Nephron (organoid): ENCODE data around the gene EIF3L.

Source experiments
- H3K27ac Mint-ChIP-seq, 3 experiments: 2 replicates each; pipeline ENCODE4 v1.8.0; 2020; ENCODE audit warnings: mixed read lengths in 3 of 3, mild to moderate bottlenecking in 2 of 3, moderate library complexity in 1 of 3
- H3K27me3 Mint-ChIP-seq: 2 replicates; pipeline ENCODE4 v1.8.0; 2021; ENCODE audit warnings: low read depth, mild to moderate bottlenecking, moderate library complexity, mixed read lengths
- H3K36me3 Mint-ChIP-seq: 2 replicates; pipeline ENCODE4 v1.8.0; 2020; ENCODE audit warnings: low read depth, mixed read lengths
- H3K4me1 Mint-ChIP-seq: 2 replicates; pipeline ENCODE4 v1.8.0; 2020; ENCODE audit warnings: mixed read lengths
- H3K4me3 Mint-ChIP-seq, 3 experiments: 2 replicates each; pipeline ENCODE4 v1.8.0; 2020; ENCODE audit warnings: mild to moderate bottlenecking in 3 of 3, mixed read lengths in 3 of 3, moderate library complexity in 2 of 3
- H3K9me3 Mint-ChIP-seq: 2 replicates; pipeline ENCODE4 v1.8.0; 2020; ENCODE audit warnings: mixed read lengths
- CTCF ChIP-seq, 3 experiments: fragments of 200-600 bp; sonication (generic); IDR thresholded peaks; one replicate each; pipeline ENCODE4 v1.5.0; 2021; ENCODE audit warnings: antibody characterized with exemption in 3 of 3; ENCODE audit not compliant: unreplicated experiment in 3 of 3

Gene EIF3L

DNA sequence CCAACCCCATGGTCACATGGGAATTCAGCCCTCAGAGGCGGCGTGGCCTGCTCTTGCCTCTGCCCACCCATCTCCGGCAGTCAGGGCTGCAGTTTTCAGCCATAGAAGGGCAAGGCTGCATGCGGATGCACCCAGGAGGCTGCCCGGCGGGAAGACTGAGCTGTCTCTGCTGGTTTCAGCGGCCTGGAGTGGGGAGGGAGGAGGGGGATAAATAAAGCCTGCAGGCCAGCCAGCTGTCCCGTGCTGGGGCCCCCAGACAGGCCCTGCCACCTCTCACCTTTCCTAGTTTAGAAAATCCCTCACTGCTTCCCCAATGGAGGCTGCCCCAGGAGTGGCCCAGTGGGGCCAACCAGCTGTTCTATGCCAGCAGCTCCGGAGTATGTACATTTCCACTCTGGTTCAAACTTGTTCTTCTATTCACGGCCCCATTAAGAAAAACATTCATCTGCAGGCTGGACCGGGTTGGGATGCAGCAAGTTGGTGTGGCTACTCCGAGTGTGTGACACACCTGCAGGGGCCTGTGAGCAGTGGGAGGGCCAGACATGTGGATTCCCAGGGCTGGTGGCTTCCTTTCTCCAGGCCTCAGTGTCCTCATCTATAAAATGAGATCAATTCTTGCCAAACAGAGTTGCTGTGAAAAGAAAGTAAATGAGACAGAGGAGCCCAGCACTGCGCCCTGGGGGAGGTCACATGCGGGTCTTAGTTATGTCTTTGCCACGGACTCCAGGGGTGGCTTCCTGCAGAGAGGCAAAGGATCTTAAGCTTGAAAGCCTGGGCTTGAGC, 61.9 kb downstream of the EIF3L start:
- peaks cover 7% of the 10 kb centered on the region for H3K36me3 Mint-ChIP-seq
- H3K9me3 Mint-ChIP-seq: no peaks in the 10 kb centered on the region
- H3K4me3 Mint-ChIP-seq: peak overlapping the region; percentile 31 to 71 (median 52)
- H3K27ac Mint-ChIP-seq: peak overlapping the region; percentile 37 to 91 (median 64)
- peaks cover 3% of the 10 kb centered on the region for H3K27me3 Mint-ChIP-seq
- TF ChIP-seq CTCF (IDR thresholded peaks at IDR 0.05; ENCODE audit: unreplicated experiment in 3 of 3): no peak
- peaks cover 48% of the 10 kb centered on the region for H3K4me1 Mint-ChIP-seq

GRCh38 chr22:37911697-37912096, 62.5 kb downstream of the EIF3L start:
- Mint-ChIP-seq H3K9me3 (no peaks in the 10 kb centered on the region), H3K27ac (peak overlapping the region; percentile 37 to 91 (median 55)), H3K27me3 (peaks cover 3% of the 10 kb centered on the region), H3K4me1 (peaks cover 48% of the 10 kb centered on the region), H3K36me3 (peaks cover 12% of the 10 kb centered on the region), H3K4me3 (peak overlapping the region in 1 of 3 experiments; percentile 37)
- no peak for TF ChIP-seq CTCF (IDR thresholded peaks at IDR 0.05; ENCODE audit: unreplicated experiment in 3 of 3)

DNA sequence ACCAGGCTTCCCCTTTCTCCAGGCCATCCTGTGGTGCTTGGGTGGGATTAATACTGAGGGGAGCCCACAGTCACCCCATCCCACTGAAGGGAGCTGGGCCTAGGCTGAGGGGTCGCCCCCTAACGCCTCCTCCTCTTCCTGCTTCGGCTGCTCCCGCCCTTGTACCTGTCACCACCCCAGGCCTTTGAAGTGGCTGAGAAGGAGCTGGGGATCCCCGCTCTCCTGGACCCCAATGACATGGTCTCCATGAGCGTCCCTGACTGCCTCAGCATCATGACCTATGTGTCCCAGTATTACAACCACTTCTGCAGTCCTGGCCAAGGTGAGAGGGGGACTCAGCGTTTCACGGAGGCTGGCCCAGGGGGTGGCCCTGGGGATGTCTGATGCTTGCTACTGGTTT, 63.0 kb downstream of the EIF3L start:
- Mint-ChIP-seq H3K27ac (peak overlapping the region in 1 of 3 experiments; percentile 41), H3K4me1 (peaks cover 46% of the 10 kb centered on the region), H3K9me3 (no peaks in the 10 kb centered on the region), H3K27me3 (peaks cover 3% of the 10 kb centered on the region), H3K4me3 (peak overlapping the region in 1 of 3 experiments; percentile 36), H3K36me3 (peaks cover 12% of the 10 kb centered on the region)
- TF ChIP-seq CTCF (IDR thresholded peaks at IDR 0.05; ENCODE audit: unreplicated experiment in 3 of 3): no peak

GRCh38 chr22:37913233-37913721, 64.1 kb downstream of the EIF3L start:
- Mint-ChIP-seq H3K4me3 (no peak overlapping the region), H3K36me3 (peaks cover 13% of the 10 kb centered on the region), H3K9me3 (no peaks in the 10 kb centered on the region), H3K27ac (no peak overlapping the region), H3K4me1 (peaks cover 37% of the 10 kb centered on the region), H3K27me3 (peaks cover 3% of the 10 kb centered on the region)
- TF ChIP-seq CTCF (IDR thresholded peaks at IDR 0.05; ENCODE audit: unreplicated experiment in 3 of 3): no peak

DNA sequence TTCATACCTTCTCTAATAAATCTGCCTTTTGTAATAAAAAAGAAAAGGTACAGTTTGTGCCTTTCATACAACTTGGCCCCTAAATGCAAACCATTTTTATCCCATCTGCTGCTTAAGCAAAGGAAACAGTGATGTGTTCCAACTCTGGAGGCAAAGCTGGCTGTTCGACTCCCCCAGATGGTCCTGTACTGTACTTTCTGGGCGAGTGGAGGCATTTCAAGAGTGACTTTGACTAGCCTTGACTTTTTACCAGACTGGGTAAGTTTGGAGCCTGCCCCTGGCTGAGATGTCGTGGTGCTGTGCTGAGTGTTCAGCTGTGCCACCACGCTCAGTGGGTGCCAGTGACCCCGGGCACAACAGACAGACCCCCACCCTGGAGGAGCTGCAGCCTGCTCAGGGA, 67.1 kb downstream of the EIF3L start:
- H3K27ac Mint-ChIP-seq: no peak overlapping the region

More for the DNA sequence above, 67.1 kb downstream of the EIF3L start:
- H3K36me3 Mint-ChIP-seq: peaks cover 20% of the 10 kb centered on the region
- H3K4me3 Mint-ChIP-seq: no peak overlapping the region
- peaks cover 11% of the 10 kb centered on the region for H3K4me1 Mint-ChIP-seq
- TF ChIP-seq CTCF (IDR thresholded peaks at IDR 0.05; ENCODE audit: unreplicated experiment in 3 of 3): no peak
- no peaks in the 10 kb centered on the region for H3K9me3 Mint-ChIP-seq
- no peaks in the 10 kb centered on the region for H3K27me3 Mint-ChIP-seq
